ENCODE measurements around the gene SRP54. TPM values are rescaled to one million over a fixed set of nuclear protein-coding genes. Genes with fewer than 3 reads are reported as not detected.

The SRP54 gene
- total RNA-seq: 10 to 100 TPM; 23.1 to 42.2 (median 33.9) TPM
- polyA plus RNA-seq: 10 to 100 TPM; 20.9 to 37.1 TPM

GRCh38 chr14:34982421-34983147 lies at the start of gene SRP54:
Gene SRP54, plus strand, starts transcription at chr14:34982992. Its CDS starts 13,718 bp downstream, at chr14:34996710.
- intact Hi-C loops (cut with DNase I): no loop called here
- FAIRE-seq (no peak), DNase-seq (peak; percentile 98 to 100 (median 98)), ATAC-seq (peak; percentile 90 to 96 (median 92))
- Histone ChIP-seq H3K4me1 (peaks cover 0 to 27% (median 22%) of the 10 kb centered on the region in 3 donors), H3K27ac (peak within 1 kb of the TSS; percentile 95 to 100 (median 96)), H3K9me3 (no peaks in the 10 kb centered on the region), H3K27me3 (no peaks in the 10 kb centered on the region), H3K4me3 (peak within 1 kb of the TSS; percentile 70 to 85 (median 74)), H3K36me3 (no peaks in the 10 kb centered on the region)
- 0 to 1% methylated on average over 45 of the region's 45 CpGs for WGBS, 2 donors
- no peak for TF ChIP-seq CTCF (IDR thresholded peaks at IDR 0.05)

- H3K4me1 ChIP-seq: no peaks in the 10 kb centered on the region
- no peaks in the 10 kb centered on the region for H3K27me3 ChIP-seq
- H3K4me3 ChIP-seq: no peak overlapping the region
- 63 to 72% methylated on average over 2 of the region's 2 CpGs for WGBS, 2 donors
- no peak for DNase-seq
- intact Hi-C loops (cut with DNase I): no loop called here
- no peak overlapping the region for H3K27ac ChIP-seq
- no peak for TF ChIP-seq CTCF (IDR thresholded peaks at IDR 0.05)
- ATAC-seq: no peak
- H3K9me3 ChIP-seq: no peaks in the 10 kb centered on the region
- no peak for FAIRE-seq
- no peaks in the 10 kb centered on the region for H3K36me3 ChIP-seq
Observed at GRCh38 chr14:34933301-34933700, 49.5 kb upstream of the SRP54 start.

- no peak for FAIRE-seq
- intact Hi-C loops (cut with DNase I): no loop called here
- DNase-seq: no peak
- H3K27ac ChIP-seq: no peak overlapping the region
- no peaks in the 10 kb centered on the region for H3K27me3 ChIP-seq
- no peak overlapping the region for H3K4me3 ChIP-seq
- H3K36me3 ChIP-seq: no peaks in the 10 kb centered on the region
- 87 to 88% methylated on average over 5 of the region's 5 CpGs for WGBS, 2 donors
- no peak for TF ChIP-seq CTCF (IDR thresholded peaks at IDR 0.05)
- no peaks in the 10 kb centered on the region for H3K4me1 ChIP-seq
- ATAC-seq: no peak
- no peaks in the 10 kb centered on the region for H3K9me3 ChIP-seq
Observed at GRCh38 chr14:34935488-34935887, 47.3 kb upstream of the SRP54 start.

GRCh38 chr14:34937442-34937841 lies 45.4 kb upstream of the SRP54 start:
- DNase-seq (no peak), FAIRE-seq (no peak), ATAC-seq (no peak)
- Histone ChIP-seq H3K9me3 (no peaks in the 10 kb centered on the region), H3K36me3 (no peaks in the 10 kb centered on the region), H3K27ac (no peak overlapping the region), H3K4me1 (no peaks in the 10 kb centered on the region), H3K4me3 (no peak overlapping the region), H3K27me3 (no peaks in the 10 kb centered on the region)
- no peak for TF ChIP-seq CTCF (IDR thresholded peaks at IDR 0.05)
- WGBS, 2 donors: 76 to 77% methylated on average over 6 of the region's 6 CpGs
- intact Hi-C loops (cut with DNase I): no loop called here

GRCh38 chr14:34937876-34938275 lies 44.9 kb upstream of the SRP54 start:
- FAIRE-seq (no peak), DNase-seq (no peak), ATAC-seq (no peak)
- Histone ChIP-seq H3K4me3 (no peak overlapping the region), H3K27me3 (no peaks in the 10 kb centered on the region), H3K36me3 (no peaks in the 10 kb centered on the region), H3K9me3 (no peaks in the 10 kb centered on the region), H3K27ac (no peak overlapping the region), H3K4me1 (no peaks in the 10 kb centered on the region)
- 83 to 88% methylated on average over 3 of the region's 3 CpGs for WGBS, 2 donors
- intact Hi-C loops (cut with DNase I): no loop called here
- no peak for TF ChIP-seq CTCF (IDR thresholded peaks at IDR 0.05)

Data from pancreas (tissue), 10 donors.